GM12874 (cell line): ENCODE results near the gene TXNDC11.

Experiments used
- TF ChIP-seq, protein P1 (sequence below): IDR thresholded peaks from 2 replicates; pipeline ENCODE4 v1.5.1; 2011; ENCODE audit warnings: low read depth, mild to moderate bottlenecking, control low read depth, low read length, moderate library complexity; ENCODE audit not compliant: insufficient read depth

TXNDC11 gene

GRCh38 chr16:11756248-11756647 lies 13.6 kb upstream of the TXNDC11 start:
- TF ChIP-seq, protein P1, sequence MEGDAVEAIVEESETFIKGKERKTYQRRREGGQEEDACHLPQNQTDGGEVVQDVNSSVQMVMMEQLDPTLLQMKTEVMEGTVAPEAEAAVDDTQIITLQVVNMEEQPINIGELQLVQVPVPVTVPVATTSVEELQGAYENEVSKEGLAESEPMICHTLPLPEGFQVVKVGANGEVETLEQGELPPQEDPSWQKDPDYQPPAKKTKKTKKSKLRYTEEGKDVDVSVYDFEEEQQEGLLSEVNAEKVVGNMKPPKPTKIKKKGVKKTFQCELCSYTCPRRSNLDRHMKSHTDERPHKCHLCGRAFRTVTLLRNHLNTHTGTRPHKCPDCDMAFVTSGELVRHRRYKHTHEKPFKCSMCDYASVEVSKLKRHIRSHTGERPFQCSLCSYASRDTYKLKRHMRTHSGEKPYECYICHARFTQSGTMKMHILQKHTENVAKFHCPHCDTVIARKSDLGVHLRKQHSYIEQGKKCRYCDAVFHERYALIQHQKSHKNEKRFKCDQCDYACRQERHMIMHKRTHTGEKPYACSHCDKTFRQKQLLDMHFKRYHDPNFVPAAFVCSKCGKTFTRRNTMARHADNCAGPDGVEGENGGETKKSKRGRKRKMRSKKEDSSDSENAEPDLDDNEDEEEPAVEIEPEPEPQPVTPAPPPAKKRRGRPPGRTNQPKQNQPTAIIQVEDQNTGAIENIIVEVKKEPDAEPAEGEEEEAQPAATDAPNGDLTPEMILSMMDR: no peak

DNA sequence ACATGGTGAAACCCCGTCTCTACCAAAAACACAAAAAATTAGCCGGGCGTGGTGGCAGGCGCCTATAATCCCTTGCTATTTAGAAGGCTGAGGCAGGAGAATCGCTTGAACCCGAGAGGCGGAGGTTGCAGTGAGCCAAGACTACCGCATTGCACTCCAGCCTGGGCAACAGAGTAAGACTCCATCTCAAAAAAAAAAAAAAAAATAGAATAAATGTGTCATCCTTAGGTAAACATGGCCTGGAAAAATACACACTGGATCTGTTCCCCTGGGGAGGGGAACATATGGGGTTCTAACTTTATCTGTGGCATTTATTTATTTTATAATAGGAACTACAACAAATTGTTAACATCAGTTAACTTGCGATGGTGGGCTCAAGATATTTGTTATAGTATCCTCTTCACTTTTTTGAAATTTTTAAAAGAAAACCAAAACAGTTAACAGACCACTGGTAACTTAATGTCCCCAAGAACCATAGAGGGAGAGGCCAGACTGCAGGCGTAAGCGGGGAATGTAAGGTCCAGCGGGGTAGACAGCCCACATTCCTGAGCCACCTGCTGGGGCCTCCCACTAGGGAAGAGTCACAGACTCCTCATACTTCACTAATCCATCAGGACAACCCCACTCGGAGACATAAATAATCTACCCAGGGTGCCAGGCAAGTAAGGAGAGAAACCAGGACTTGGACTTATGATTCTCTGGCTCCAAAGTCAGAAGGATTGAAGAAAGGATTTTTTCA lies 12.5 kb upstream of the TXNDC11 start:
- TF ChIP-seq, protein P1: no peak

GRCh38 chr16:11752856-11753255 lies 10.2 kb upstream of the TXNDC11 start:
- TF ChIP-seq, protein P1: no peak

DNA sequence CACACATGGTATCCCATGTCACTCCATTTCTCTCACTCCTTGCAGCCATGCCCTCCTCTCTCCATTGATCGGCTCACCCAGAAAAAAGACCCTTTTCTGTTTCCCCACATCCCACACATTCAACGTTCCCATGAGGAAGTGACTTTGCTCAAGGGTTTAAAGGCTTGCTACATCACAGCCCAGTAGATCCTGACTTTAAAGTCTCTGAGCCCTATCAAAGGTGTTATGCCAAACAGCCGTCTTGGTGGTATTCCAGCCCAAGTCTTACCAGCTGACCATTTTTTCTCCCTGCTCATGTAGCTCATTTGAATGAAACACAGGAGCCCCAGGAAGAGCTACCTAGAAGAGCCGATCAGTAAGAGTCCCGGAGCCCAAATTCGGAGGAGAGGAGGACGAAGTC lies 7.4 kb upstream of the TXNDC11 start:
- TF ChIP-seq, protein P1: no peak

GRCh38 chr16:11748404-11749254 lies 6.0 kb upstream of the TXNDC11 start:
- TF ChIP-seq, protein P1: no peak

- TF ChIP-seq, protein P1: no peak
Measured at GRCh38 chr16:11747949-11748403, 5.3 kb upstream of the TXNDC11 start.

- TF ChIP-seq, protein P1: no peak
Measured at GRCh38 chr16:11744075-11744470, 1.4 kb upstream of the TXNDC11 start.
